Calu3 (cell line): ENCODE measurements around the gene ATP5MG. TPM values are rescaled to one million over a fixed set of nuclear protein-coding genes. Genes with fewer than 3 reads are reported as not detected.

Source experiments
- BruUV-seq: library from RNA; stranded (reverse); fragments of 400-500 nt; replicated peaks from 2 replicates; lab custom pipeline; 2021; lab: Mats Ljungman, UMichigan
- CTCF ChIA-PET: fragments of 300-600 bp; sonication (Branson Sonifier 250); formaldehyde crosslinking; loops from one replicate; lab custom pipeline; 2022; ENCODE audit warnings: antibody characterized with exemption; lab: Charles Lee
- DNase-seq: peaks from one replicate; pipeline ENCODE4 v3.0.0; 2022
- H3K27ac Mint-ChIP-seq: one replicate; pipeline ENCODE4 v1.8.0; 2022; ENCODE audit warnings: mixed read lengths; ENCODE audit not compliant: unreplicated experiment
- H3K27me3 Mint-ChIP-seq: one replicate; pipeline ENCODE4 v1.8.0; 2022; ENCODE audit warnings: mixed read lengths; ENCODE audit not compliant: unreplicated experiment
- H3K36me3 Mint-ChIP-seq: one replicate; pipeline ENCODE4 v1.8.0; 2022; ENCODE audit warnings: mild to moderate bottlenecking, moderate library complexity, mixed read lengths; ENCODE audit not compliant: insufficient read depth, unreplicated experiment
- H3K4me1 Mint-ChIP-seq: one replicate; pipeline ENCODE4 v1.8.0; 2022; ENCODE audit warnings: mild to moderate bottlenecking, low read depth, mixed read lengths; ENCODE audit not compliant: unreplicated experiment
- H3K4me3 Mint-ChIP-seq: one replicate; pipeline ENCODE4 v1.8.0; 2022; ENCODE audit warnings: mild to moderate bottlenecking, low read depth, moderate library complexity, mixed read lengths; ENCODE audit not compliant: unreplicated experiment
- H3K9me3 Mint-ChIP-seq: one replicate; pipeline ENCODE4 v1.8.0; 2022; ENCODE audit warnings: low read depth, mixed read lengths; ENCODE audit not compliant: unreplicated experiment
- CTCF ChIP-seq: fragments of 200-600 bp; IDR thresholded peaks from one replicate; pipeline ENCODE4 v1.8.0; 2022; ENCODE audit warnings: antibody characterized with exemption; ENCODE audit not compliant: unreplicated experiment
- intact Hi-C: fragments of 100-400 bp; cut with micrococcal nuclease; formaldehyde crosslinking; loops from one replicate; pipeline ENCODE4 v1.10.0; 2022; ENCODE audit not compliant: unreplicated experiment
- total RNA-seq: library from RNA; stranded (reverse); gene quantifications from 2 replicates; pipeline ENCODE4 v1.2.3, GENCODE V29; 2022

Gene ATP5MG
- total RNA-seq, 1 experiment from 2014 or later, result 145 TPM

- peak within 1 kb of the TSS; percentile 72 for H3K27ac Mint-ChIP-seq
- H3K27me3 Mint-ChIP-seq, result no peaks in the 10 kb centered on the region
- TF ChIP-seq CTCF, result no peak
- peaks cover 9% of the 10 kb centered on the region for H3K4me1 Mint-ChIP-seq
- no peaks in the 10 kb centered on the region for H3K9me3 Mint-ChIP-seq
- peaks cover 50% of the 10 kb centered on the region for H3K36me3 Mint-ChIP-seq
- intact Hi-C loops, result loop anchor here (5.0 kb wide), 1 partner anchor 34 kb away; the partner anchor contains the start of gene ATP5MG
- BruUV-seq, result no TSS peak
- H3K4me3 Mint-ChIP-seq, result peak within 1 kb of the TSS; percentile 88
- CTCF ChIA-PET, result interaction anchor here (0.6 kb wide), 1 partner anchor 26 kb away, joined by 3 read pairs; no protein-coding TSS in a partner anchor
- DNase-seq, result peak; percentile 98
Observed at GRCh38 chr11:118435893-118436624, 34.7 kb downstream of the ATP5MG start, which contains the start of gene KMT2A. Gene KMT2A (plus strand): TSS chr11:118436492. CDS start chr11:118436513, 21 bp downstream.

GRCh38 chr11:118436639-118437207, 35.3 kb downstream of the ATP5MG start:
- Mint-ChIP-seq H3K27me3 (no peaks in the 10 kb centered on the region), H3K9me3 (no peaks in the 10 kb centered on the region), H3K36me3 (peaks cover 50% of the 10 kb centered on the region), H3K27ac (peak overlapping the region; percentile 72), H3K4me3 (peak overlapping the region; percentile 88), H3K4me1 (peaks cover 13% of the 10 kb centered on the region)
- CTCF ChIA-PET, result interaction anchor here (0.6 kb wide), 1 partner anchor 26 kb away, joined by 3 read pairs; no protein-coding TSS in a partner anchor
- TF ChIP-seq CTCF, result no peak
- no TSS peak for BruUV-seq
- no peak for DNase-seq
- intact Hi-C loops, result loop anchor here (5.0 kb wide), 1 partner anchor 34 kb away; the partner anchor contains the start of gene ATP5MG

GRCh38 chr11:118437208-118438125, 36.1 kb downstream of the ATP5MG start:
- Mint-ChIP-seq H3K4me1 (peaks cover 21% of the 10 kb centered on the region), H3K36me3 (peaks cover 50% of the 10 kb centered on the region), H3K9me3 (no peaks in the 10 kb centered on the region), H3K27me3 (no peaks in the 10 kb centered on the region), H3K27ac (peak overlapping the region; percentile 72), H3K4me3 (peak overlapping the region; percentile 88)
- DNase-seq, result peak; percentile 44
- CTCF ChIA-PET, result no interaction called here
- no peak for TF ChIP-seq CTCF
- intact Hi-C loops, result loop anchor here (5.0 kb wide), 1 partner anchor 35 kb away; the partner anchor contains the start of gene ATP5MG
- no TSS peak for BruUV-seq
